NCI-H748 (cell line): Measurements from ENCODE around the gene GABARAP.

Experiments
- DNase-seq: peaks from one replicate; lab custom pipeline; 2025; ENCODE audit not compliant: unreplicated experiment; lab: John Stamatoyannopoulos, UW

The GABARAP gene

GRCh38 chr17:7208754-7209460, 33.3 kb downstream of the GABARAP start:
- no peak for DNase-seq

- DNase-seq: no peak
These were observed 34.1 kb downstream of the GABARAP start for GRCh38 chr17:7208027-7208571.

DNA sequence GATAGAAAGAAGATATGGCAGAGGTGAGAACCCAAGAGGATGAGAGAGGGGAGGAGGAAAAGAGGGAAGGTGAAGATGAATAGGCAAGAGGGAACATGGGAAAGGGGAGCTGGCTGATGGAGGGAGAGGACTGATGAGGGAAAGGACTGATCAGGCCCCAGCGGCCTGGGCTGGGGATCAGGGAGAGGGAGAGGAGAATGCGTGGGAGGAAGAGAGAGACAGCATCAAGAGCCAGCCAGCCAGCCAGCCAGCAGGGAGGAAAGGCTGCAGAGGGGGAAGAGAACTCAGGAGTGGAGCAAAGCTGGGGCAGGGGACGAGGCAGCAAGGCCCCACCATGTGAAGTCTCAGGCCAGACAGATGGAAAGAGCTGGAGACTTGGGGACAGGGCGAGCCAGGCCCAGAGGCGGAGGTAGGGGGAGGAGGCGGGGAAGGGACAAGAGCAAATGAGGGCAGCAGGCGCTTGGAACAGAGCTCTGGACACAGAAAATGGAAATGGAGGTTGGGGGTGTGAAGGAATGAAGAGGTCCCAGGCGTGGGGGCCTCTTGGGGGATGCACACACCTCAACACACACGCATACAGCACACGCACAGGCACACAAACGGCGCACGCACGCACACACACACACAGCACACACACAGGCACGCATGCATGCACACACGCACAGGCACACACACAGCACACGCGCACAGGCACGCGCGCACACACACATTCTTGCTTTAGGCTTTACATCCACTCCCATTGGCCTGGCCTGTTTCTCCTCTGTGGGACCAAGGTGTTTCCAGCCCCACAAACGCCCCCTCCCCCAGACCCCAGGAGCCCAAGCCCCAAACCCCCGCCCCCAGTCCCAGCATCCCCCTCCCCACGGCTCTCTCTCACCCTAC, 34.9 kb downstream of the GABARAP start:
- DNase-seq: no peak

GRCh38 chr17:7205561-7205960, 36.7 kb downstream of the GABARAP start:
- DNase-seq: no peak

GRCh38 chr17:7204828-7205461, 37.3 kb downstream of the GABARAP start:
- DNase-seq: peak; percentile 100

DNA sequence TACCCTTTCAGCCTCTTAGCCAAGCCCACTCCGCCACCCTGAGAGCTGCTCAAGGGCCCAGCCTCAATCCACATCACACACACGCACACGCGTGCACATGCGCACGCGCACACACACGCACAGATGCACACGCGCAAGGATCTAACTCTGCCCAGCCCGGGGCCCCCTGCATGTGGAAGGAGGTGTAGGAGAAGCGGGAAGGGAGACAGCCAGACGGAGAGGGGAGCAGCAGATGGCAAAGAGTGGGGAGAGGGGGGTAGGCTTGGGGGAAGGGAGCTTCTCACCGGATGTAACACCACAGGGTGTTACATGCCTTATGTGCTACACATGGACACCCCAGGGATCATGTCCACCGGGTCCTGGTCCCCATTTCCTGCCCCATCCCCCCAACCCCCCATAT, 37.9 kb downstream of the GABARAP start:
- DNase-seq: peak; percentile 82

DNA sequence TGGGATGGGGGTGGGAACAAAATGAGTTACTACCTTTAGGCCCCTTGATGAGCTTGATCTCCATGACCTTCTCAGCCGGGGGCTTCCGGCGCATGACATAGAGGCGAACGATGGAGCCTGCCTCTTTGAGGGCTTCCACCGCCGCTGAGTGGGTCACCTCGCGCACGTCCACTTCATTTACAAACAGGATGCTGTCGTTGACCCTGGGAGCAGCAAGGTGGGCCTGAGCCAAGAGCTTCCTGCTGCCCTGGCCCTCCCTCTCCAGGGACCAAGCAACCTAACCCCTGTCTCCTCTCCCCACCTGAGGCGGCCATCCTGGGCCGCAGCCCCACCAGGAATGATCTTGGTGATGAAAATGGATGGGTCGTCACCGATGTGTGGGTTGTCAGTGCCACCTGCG, 38.9 kb downstream of the GABARAP start:
- no peak for DNase-seq

DNA sequence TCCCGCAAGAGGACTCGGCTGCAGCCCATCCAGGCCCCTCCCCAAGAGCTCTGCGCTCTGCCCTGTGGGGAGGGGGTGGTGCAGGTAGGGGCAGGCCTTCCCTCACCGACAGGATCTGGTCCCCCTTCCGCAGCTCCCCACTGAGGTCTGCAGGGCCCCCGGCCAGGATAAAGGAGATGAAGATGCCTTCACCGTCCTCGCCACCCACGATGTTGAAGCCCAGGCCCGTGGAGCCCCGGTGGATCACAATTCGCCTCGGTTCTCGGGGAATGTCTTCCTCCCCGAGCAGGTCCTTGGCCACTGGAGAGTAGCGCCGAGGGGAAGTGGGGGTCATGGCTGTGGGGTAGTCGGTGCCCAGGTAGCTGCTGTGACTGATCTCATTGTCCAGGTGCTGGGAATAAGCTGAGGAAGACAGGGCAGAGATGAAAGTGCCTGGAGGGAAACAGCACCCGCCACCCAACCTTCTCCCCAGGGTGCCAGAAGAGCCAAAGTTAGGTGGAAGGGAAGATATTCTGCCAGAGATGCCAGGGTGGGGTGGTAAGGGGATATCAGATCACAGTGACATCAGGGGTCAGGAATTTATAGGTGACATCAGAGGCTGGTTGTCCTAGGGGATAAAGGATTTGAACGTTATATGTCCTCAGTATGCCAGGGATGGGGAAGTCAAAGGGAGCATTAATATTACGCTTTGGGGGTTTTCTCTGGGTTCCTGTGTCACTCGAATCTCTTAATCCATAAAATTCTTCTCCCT, 45.4 kb downstream of the GABARAP start:
- no peak for DNase-seq

- no peak for DNase-seq
These were observed 46.3 kb downstream of the GABARAP start for GRCh38 chr17:7195971-7196370.

- no peak for DNase-seq
These were observed 49.8 kb downstream of the GABARAP start for GRCh38 chr17:7192271-7192937.

- DNase-seq: peak; percentile 38
These were observed 50.5 kb downstream of the GABARAP start for GRCh38 chr17:7191571-7192270.

DNA sequence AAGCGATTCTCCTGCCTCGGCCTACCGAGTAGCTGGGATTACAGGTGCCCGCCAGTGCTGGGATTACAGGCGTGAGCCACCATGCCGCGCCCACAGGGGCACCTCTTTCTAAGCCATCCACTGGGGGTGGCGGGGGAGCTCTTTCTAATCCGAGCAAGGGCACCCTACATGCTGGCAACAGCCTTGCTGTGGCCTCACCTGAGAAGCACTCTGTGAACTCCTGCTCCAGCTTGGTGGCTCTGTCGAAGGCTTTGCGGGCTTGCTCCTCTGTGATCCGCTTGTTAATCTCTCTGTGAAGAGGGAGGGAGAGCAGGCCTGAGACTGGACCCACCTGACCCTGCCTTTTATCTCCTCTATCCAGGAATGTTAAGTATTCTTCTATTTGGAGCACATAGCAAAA, 51.2 kb downstream of the GABARAP start:
- DNase-seq: no peak

DNA sequence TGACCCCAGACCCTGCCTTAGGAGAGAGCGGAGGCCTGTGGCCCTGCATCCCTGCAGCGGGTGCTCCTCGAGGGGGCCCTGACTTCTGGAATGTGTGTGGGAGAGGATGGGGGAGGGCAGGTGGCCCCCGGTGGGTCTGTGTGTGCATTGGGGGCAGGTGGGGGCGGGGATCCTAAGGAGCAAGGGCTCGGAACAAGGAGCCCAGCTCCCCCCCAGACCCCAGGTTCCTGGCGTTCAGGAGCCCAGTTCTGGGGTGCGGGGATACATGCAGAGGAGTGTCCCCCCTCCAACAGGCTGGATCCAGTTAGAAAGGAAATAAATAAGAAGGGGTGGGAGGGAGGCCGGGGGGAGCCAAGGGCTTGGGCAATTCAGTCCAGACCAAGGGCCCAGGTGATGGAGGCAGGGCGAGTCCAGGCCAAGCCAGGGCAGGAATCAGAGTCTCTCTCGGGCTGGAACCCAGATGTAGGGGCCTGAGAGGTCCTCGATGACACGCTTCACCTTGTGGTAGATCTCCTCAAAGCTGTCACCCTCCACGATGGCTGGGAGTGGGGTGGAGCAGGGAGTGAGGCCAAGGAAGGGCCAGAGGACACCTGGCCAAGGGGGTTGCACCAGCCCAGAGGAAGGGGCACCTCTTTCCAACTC, 51.9 kb downstream of the GABARAP start:
- DNase-seq: no peak
